Cardiac muscle cell (in vitro differentiated cells and primary cell): ENCODE measurements around the gene TMEM154. TPM values are rescaled to one million over a fixed set of nuclear protein-coding genes. Genes with fewer than 3 reads are reported as not detected.

Experiments
- DNase-seq, 2 donors: peaks; one replicate each; pipeline versions ENCODE4 v3.0.0 to v3.0.0-alpha.2; 2010 to 2017; ENCODE audit warnings: low read depth in 1 of 2, low spot score in 1 of 2
- H3K27ac ChIP-seq: fragments of 200-600 bp; sonication (generic); 2 replicates; pipeline ENCODE4 v1.5.1; 2016
- H3K27me3 ChIP-seq: fragments of 200-600 bp; sonication (generic); 2 replicates; pipeline ENCODE4 v1.6.0; 2016; ENCODE audit warnings: control low read depth
- H3K36me3 ChIP-seq: fragments of 200-600 bp; sonication (generic); 2 replicates; pipeline ENCODE4 v1.5.1; 2016; ENCODE audit warnings: control low read depth
- H3K4me1 ChIP-seq: fragments of 200-600 bp; sonication (generic); 2 replicates; pipeline ENCODE4 v1.8.1; 2017; ENCODE audit warnings: low read depth, mild to moderate bottlenecking, mixed run types
- H3K4me3 ChIP-seq: fragments of 200-600 bp; sonication (generic); 2 replicates; pipeline ENCODE4 v1.5.1; 2016; ENCODE audit warnings: mild to moderate bottlenecking
- H3K9me3 ChIP-seq: fragments of 200-600 bp; sonication (generic); 2 replicates; pipeline ENCODE4 v1.5.1; 2017; ENCODE audit warnings: low read depth, mild to moderate bottlenecking, control low read depth
- polyA plus RNA-seq: library from polyadenylated mRNA; unstranded; fragments of >200 nt; fragmentation: Nextera tagmentation; extraction: Ambion mirVana; gene quantifications from 2 replicates; pipeline ENCODE4 v1.2.1, GENCODE V29; 2016
- total RNA-seq: library from RNA; depleted of rRNA; stranded (reverse); fragments of >200 nt; gene quantifications from 2 replicates; pipeline ENCODE4 v1.2.3, GENCODE V29; 2016
- TF ChIP-seq, protein P1 (sequence below): IDR thresholded peaks from 2 replicates; pipeline ENCODE4 v1.5.1; 2012; ENCODE audit warnings: low read depth, mild to moderate bottlenecking, low read length

The TMEM154 gene
- total and polyA plus RNA-seq, 2 experiments from 2014 or later: 0.12 to 0.21 TPM

DNA sequence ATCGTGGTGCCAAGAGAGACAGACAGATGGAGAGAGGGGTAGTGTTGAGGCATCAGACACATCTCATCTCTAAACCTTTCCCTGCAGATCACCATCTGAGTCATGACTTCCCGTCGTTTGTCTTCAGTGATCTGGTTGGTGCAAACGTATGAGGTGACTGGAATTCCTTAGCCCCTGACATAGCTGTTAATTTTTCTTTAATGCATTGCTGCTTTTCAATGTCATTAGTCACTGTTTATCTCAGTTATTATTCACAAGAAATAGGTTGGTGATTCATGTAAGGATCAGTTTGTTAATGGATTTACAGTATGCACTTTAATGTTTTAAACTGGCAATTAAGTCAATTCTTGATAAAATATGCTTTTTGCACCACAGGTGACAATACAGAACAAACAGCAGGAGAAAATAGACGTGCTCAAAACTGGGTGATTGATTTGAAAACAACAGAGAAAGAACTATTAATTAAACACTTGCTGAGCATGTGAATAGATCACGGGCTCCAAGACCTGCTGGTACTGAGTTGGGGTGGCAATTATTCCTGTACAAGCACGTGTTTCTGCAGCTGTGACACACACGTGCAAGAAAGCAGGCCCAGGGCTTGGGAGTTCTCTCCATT lies 1.3 kb upstream of the TMEM154 start:
- no peaks in the 10 kb centered on the region for H3K9me3 ChIP-seq
- peaks cover 49% of the 10 kb centered on the region for H3K27me3 ChIP-seq
- DNase-seq: peak in 1 of 2 donors; percentile 46
- TF ChIP-seq, protein P1, sequence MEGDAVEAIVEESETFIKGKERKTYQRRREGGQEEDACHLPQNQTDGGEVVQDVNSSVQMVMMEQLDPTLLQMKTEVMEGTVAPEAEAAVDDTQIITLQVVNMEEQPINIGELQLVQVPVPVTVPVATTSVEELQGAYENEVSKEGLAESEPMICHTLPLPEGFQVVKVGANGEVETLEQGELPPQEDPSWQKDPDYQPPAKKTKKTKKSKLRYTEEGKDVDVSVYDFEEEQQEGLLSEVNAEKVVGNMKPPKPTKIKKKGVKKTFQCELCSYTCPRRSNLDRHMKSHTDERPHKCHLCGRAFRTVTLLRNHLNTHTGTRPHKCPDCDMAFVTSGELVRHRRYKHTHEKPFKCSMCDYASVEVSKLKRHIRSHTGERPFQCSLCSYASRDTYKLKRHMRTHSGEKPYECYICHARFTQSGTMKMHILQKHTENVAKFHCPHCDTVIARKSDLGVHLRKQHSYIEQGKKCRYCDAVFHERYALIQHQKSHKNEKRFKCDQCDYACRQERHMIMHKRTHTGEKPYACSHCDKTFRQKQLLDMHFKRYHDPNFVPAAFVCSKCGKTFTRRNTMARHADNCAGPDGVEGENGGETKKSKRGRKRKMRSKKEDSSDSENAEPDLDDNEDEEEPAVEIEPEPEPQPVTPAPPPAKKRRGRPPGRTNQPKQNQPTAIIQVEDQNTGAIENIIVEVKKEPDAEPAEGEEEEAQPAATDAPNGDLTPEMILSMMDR: no peak
- no peaks in the 10 kb centered on the region for H3K36me3 ChIP-seq
- H3K4me3 ChIP-seq: no peak overlapping the region
- peaks cover 23% of the 10 kb centered on the region for H3K4me1 ChIP-seq
- no peak overlapping the region for H3K27ac ChIP-seq

DNA sequence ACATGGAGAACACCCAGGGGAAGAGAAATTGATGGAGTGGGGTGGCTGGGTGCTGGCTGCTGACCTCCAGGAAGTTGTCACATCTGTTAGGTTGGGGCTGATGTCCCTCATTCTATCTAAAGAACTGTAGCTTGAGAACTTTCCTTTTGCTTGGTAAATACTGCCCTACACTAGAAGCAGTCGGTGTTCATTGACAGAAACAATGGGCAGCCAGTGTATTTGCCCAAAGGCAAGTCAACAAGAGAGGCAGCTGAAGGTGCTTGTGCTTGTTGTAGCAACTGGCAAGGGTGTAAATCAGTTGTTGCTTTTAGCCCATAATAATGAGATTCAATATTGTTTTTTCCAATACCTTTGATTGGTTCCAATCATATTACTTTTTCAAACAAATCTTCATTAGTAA lies 956 bp downstream of the TMEM154 start:
- H3K27ac ChIP-seq: no peak overlapping the region
- H3K27me3 ChIP-seq: peaks cover 49% of the 10 kb centered on the region
- peaks cover 15% of the 10 kb centered on the region for H3K4me1 ChIP-seq
- no peak for DNase-seq
- no peaks in the 10 kb centered on the region for H3K9me3 ChIP-seq
- TF ChIP-seq, protein P1: no peak
- no peaks in the 10 kb centered on the region for H3K36me3 ChIP-seq
- no peak overlapping the region for H3K4me3 ChIP-seq

DNA sequence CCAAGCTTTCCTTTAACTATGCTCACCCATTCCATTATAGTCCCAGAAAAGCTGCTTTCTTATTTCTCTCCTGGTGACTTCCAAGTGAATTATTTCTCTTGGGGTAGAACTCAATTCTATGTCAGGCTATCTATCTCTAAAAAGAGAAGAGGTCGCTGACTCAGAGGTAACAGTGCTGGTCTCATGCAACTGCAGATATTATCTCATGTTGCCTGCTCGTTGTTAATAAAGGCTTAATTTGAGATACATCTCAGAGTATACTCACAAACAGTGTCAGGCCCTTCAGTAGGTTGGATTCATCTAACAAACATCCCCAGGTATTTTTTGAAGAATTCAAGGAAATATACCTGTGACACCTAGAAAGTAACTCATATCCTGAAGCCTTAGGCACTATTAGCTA lies 2.7 kb downstream of the TMEM154 start:
- H3K4me1 ChIP-seq: no peaks in the 10 kb centered on the region
- peaks cover 49% of the 10 kb centered on the region for H3K27me3 ChIP-seq
- no peaks in the 10 kb centered on the region for H3K9me3 ChIP-seq
- no peak for DNase-seq
- no peak overlapping the region for H3K4me3 ChIP-seq
- H3K36me3 ChIP-seq: no peaks in the 10 kb centered on the region
- TF ChIP-seq, protein P1: no peak
- H3K27ac ChIP-seq: no peak overlapping the region

DNA sequence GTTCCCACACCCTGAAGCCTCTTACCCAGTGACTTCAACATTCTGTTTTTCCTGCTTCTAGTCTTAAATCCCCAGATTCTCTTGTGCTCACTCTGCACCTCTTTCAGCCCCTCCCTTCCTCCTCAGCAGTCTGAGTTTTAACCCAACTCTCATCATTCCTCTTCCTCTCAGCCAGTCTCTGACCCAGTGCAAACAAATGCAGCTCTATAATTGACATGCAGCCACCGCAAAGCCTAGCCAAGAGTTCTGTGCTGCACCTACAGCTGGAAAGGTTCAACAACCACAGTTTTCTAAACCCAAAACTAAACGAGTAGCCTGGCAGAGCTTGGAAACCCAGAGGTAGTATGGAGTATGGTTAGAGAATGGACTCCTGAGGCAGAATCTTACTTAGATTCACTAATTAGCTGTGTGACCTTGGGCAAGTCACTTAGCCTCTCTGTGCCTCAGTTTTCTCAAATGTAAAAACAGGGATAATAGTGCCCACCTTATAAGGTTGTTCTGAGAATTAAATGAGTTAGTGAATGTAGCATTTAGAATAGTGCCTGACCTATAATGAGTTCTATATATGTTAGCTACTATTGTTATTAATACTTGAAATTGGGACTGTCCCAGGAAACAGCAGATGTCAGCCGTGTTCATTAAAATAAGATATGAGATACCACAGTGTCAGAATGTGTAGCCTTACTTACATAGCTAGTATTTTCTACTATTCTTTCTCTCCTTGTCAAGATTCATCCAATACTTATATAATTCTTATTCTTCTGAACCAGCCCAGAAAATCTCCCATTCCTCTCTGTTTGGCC lies 3.5 kb downstream of the TMEM154 start:
- Histone ChIP-seq H3K9me3 (no peaks in the 10 kb centered on the region), H3K4me1 (no peaks in the 10 kb centered on the region), H3K4me3 (no peak overlapping the region), H3K27me3 (peaks cover 44% of the 10 kb centered on the region), H3K27ac (no peak overlapping the region), H3K36me3 (no peaks in the 10 kb centered on the region)
- no peak for DNase-seq
- TF ChIP-seq, protein P1: no peak

DNA sequence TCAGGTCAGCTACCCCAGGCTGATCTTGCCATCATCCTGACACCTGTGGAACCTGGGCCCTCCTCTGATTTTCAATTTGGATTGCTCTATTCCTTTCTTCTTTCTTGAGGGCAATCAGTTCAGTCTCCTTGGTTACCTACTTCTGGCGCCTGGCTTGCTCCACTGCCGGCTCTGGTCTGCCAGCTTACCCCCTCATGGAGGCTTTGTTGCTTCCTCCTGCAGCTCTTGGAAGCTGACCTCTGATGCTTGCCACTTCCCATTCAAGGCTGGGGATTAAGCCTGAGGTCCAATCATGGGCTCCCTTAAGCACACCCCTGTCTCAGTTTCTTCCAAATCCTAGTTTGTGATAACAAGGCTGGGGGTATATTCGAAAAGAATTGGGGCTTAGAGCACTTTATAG lies 5.4 kb downstream of the TMEM154 start:
- H3K36me3 ChIP-seq: no peaks in the 10 kb centered on the region
- H3K27ac ChIP-seq: no peak overlapping the region
- H3K27me3 ChIP-seq: peaks cover 25% of the 10 kb centered on the region
- no peaks in the 10 kb centered on the region for H3K9me3 ChIP-seq
- H3K4me1 ChIP-seq: no peaks in the 10 kb centered on the region
- TF ChIP-seq, protein P1: no peak
- H3K4me3 ChIP-seq: no peak overlapping the region
- DNase-seq: no peak
